ENCODE data around the gene PLEKHG2. TPM values are rescaled to one million over a fixed set of nuclear protein-coding genes. Genes with fewer than 3 reads are reported as not detected.
"Not testable (repeated sequence)": the region's sequence is repeated elsewhere in the genome, so short reads cannot be mapped to it uniquely, and the experiment has no call there.

Gene PLEKHG2
- total RNA-seq, 1 donor from 2014 or later, result 13.6 TPM

DNA sequence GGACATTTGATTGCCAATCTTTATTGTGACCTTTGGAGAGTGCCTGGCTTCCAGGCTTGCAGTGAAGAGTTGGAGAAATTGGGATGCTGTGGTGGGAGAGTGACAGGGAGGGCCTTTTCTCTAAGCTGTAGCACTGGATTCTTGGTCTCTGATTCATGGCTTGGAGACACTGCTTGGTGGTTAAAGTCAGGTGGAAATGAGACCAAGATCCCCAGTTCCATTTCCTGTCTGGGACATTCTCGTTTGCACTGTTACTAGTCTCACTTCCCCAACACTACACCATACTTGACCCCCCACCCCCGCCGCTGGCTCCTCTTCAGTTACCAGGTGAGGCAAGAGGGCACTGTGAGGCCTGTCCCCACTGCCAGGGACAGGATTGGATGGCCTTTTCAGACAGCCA lies 35.8 kb downstream of the PLEKHG2 start:
- no peak for DNase-seq

- no peak for DNase-seq
Measured at GRCh38 chr19:39449116-39449797, 36.8 kb downstream of the PLEKHG2 start.

DNA sequence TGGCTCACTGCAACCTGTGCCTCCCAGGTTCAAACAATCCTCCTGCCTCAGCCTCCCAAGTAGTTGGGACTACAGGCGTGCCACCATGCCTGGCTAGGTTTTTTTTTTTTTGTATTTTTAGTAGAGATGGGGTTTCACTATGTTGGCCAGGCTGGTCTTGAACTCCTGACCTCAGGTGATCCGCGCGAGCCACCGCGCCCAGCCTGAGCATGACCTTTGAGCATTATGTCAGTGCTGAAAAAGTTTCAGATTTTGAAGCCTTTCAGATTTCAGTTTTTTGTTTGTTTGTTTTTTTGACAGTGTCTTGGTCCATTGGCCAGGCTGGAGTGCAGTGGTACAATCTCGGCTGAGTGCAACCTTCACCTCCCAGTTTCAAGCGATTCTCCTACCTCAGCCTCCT lies 38.8 kb downstream of the PLEKHG2 start:
- DNase-seq, result not testable (repeated sequence)

DNA sequence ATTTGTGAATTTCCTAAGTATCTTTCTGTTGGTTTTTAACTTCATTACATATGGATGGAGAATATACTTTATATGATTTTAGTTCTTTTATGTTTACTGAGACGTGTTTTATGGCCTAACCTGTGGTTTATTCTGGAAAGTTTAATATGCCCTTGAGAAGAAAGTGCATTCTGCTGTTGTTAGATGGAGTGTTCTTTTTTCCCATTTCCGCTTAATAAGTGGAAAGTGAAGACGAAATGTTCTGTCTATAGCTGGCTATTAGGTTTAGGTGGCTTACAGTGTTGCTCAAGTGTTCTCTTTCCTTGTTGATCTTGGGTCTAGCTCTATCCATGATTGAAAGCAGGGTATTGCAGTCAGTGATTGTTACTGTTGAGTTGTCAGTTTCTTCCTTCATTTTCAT lies 50.9 kb downstream of the PLEKHG2 start:
- no peak for DNase-seq

DNA sequence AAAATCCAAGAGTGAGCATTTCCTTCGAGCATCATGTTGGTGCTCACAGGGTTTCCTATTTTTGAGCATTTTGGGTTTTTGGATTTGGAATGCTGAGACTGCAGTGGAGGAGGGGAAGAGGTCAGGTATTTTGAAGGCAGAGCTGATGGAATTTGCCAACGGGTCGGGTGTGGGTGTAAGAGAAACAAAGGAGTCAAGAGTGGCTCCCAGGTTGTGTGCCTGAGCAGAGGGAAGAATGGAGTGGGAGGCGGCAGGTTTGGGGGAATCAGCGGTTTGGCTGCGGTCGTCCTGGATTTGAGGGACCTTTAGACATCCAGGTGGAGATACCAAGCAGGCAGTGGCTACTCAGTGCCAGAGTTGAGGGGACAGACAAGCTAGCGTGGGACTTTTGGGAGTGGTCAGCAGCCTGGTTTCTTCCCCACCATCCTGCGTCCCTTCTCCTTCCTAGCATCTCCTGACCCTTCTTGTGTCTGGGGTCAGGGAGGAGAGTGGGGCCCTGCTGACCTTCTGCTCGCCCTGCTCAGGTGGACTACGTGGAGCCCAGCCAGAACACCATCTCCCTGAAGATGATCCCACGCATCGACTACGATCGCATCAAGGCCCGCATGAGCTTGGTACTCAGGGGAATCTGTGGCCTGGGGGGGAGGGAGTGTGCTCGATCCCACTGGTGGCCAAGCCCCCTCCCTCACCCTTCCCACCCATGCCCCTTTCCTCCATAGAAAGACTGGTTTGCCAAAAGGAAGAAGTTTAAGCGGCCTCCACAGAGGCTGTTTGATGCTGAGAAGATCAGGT lies 53.7 kb downstream of the PLEKHG2 start:
- DNase-seq, result no peak

DNA sequence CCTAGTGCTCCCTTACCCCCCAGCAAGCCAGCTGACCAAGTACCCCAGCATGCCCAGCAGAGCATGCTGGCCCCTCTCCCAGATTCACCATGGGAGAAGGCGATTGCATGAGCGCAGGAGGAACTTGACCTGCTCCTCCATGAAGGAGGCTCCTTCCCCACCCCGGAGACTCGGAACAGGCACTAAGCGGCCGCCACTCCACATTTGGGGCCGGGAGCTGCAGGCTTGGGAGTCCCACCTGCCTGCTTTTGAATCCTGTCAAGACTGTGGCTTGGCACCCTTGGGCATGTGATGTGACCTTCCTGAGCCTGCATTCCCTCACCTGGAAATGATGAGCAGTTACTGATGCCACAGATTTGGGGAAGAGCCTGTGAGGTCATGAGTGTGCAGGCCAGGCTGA lies 55.5 kb downstream of the PLEKHG2 start:
- no peak for DNase-seq

DNA sequence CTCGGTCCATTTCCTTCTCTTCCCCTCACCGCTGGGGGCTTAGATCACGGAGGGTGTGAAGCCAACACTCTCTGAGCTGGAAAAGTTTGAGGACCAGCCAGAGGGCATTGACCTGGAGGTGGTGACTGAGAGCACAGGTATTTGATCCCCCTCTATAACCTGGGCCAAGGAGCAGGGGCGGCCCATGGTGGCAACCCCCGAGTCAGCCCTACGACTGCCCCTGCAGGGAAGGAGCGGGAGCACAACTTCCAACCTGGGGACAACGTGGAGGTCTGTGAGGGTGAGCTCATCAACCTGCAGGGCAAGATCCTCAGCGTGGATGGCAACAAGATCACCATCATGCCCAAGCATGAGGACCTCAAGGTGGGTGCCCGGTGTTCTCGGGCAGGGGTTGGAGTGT lies 56.6 kb downstream of the PLEKHG2 start:
- no peak for DNase-seq

DNA sequence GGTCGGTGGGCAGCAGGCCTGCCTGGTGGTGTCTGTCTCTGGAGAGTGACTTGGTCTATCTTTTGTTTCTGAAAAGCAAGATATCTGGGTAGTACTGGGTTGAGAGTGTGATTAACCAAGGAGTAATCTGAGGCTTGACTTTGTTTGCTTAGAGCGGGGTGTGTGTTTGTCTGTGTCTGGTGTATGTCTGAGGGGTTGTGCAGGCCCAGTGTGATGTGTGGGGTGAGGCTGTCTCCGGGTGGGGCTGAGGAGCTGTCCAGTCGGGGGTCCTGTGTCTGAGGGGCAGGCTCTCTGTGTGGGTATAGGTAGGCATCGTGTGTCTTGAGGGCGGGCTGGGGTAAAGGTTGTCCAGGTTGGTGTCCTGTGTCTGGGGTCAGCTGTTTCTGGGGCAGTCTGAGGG lies 57.1 kb downstream of the PLEKHG2 start:
- no peak for DNase-seq

- DNase-seq, result no peak
Measured at GRCh38 chr19:39470724-39471339, 58.4 kb downstream of the PLEKHG2 start.

- DNase-seq, result no peak
Measured at GRCh38 chr19:39471756-39472536, 59.5 kb downstream of the PLEKHG2 start.

DNA sequence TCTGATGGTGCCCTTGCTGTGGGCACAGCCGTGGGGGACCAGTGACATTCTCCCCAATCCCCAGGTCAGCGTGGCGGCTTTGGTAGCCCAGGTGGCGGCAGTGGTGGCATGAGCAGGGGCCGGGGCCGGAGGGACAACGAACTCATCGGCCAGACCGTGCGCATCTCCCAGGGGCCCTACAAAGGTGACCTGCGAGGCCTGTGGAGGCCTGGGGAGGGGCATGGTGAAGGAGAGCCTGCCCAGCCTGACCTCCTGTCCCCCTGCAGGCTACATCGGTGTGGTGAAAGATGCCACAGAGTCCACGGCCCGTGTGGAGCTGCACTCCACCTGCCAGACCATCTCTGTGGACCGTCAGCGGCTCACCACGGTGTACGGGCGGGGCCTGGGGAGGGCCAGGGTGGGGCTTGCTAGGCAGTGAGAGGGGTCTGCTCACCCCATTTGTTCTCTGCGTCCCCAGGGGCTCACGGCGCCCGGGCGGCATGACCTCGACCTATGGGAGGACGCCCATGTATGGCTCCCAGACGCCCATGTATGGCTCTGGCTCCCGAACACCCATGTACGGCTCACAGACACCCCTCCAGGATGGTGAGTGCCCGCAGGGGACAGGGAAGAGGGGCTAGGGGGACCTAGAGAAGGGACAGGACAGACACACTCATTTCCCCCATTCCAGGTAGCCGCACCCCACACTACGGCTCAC lies 60.4 kb downstream of the PLEKHG2 start:
- DNase-seq, result no peak

- DNase-seq, result no peak
Measured at GRCh38 chr19:39473443-39473960, 61.0 kb downstream of the PLEKHG2 start.

GRCh38 chr19:39474139-39474620 lies 61.7 kb downstream of the PLEKHG2 start:
- peak; percentile 75 for DNase-seq

- DNase-seq, result no peak
Measured at GRCh38 chr19:39475748-39476147, 63.3 kb downstream of the PLEKHG2 start.

Other genes with a start within 250 kb of the PLEKHG2 start
- not detected in 2 replicates for gene NCCRP1, start 215.7 kb upstream of the PLEKHG2 start, total RNA-seq
- gene SYCN, start 208.4 kb upstream of the PLEKHG2 start, total RNA-seq, result not detected in 2 replicates
- gene IFNL3, start 167.7 kb upstream of the PLEKHG2 start, total RNA-seq, result not detected in 2 replicates
- 0.05 TPM in 1 of 2 replicates, not detected in the other for gene IFNL4, start 163.8 kb upstream of the PLEKHG2 start, total RNA-seq
- gene IFNL2, start 144.3 kb upstream of the PLEKHG2 start, total RNA-seq, result not detected in 2 replicates
- gene IFNL1, start 116.3 kb upstream of the PLEKHG2 start, total RNA-seq, result not detected in 2 replicates
- gene LRFN1, start 91.8 kb upstream of the PLEKHG2 start, total RNA-seq, result 0.51 and 0.84 TPM in 2 replicates
- gene GMFG, start 76.6 kb upstream of the PLEKHG2 start, total RNA-seq, result 89.9 and 196 TPM in 2 replicates
- 32.2 and 55.7 TPM in 2 replicates for gene SAMD4B, start 70.2 kb upstream of the PLEKHG2 start, total RNA-seq
- 29.5 and 34.2 TPM in 2 replicates for gene PAF1, start 21.6 kb upstream of the PLEKHG2 start, total RNA-seq
- gene MED29, start 21.3 kb upstream of the PLEKHG2 start, total RNA-seq, result 10.7 and 22.5 TPM in 2 replicates
- 1.0 and 2.4 TPM in 2 replicates for gene ZFP36, start 5.8 kb upstream of the PLEKHG2 start, total RNA-seq
- 49.0 and 115 TPM in 2 replicates for gene RPS16, start 23.3 kb downstream of the PLEKHG2 start, total RNA-seq
- gene SUPT5H, start 32.9 kb downstream of the PLEKHG2 start, total RNA-seq, result 35.4 and 67.2 TPM in 2 replicates
- gene TIMM50, start 68.2 kb downstream of the PLEKHG2 start, total RNA-seq, result 66.5 and 67.9 TPM in 2 replicates
- gene DLL3, start 86.3 kb downstream of the PLEKHG2 start, total RNA-seq, result 0.17 and 0.28 TPM in 2 replicates
- gene SELENOV, start 102.5 kb downstream of the PLEKHG2 start, total RNA-seq, result not detected in 2 replicates
- 2.2 and 2.7 TPM in 2 replicates for gene EID2B, start 120.2 kb downstream of the PLEKHG2 start, total RNA-seq
- 16.2 and 17.8 TPM in 2 replicates for gene EID2, start 127.5 kb downstream of the PLEKHG2 start, total RNA-seq
- not detected in 2 replicates for gene LGALS13, start 189.9 kb downstream of the PLEKHG2 start, total RNA-seq
- not detected in 2 replicates for gene LGALS16, start 243.2 kb downstream of the PLEKHG2 start, total RNA-seq